ENCODE data around the gene ACTA2. TPM values are rescaled to one million over a fixed set of nuclear protein-coding genes. Genes with fewer than 3 reads are reported as not detected.

Gene ACTA2
- total and polyA plus RNA-seq, 4 donors, result 13.2 to 182 (median 73.6) TPM

- TF ChIP-seq HNF4A (conservative IDR thresholded peaks at IDR 0.05), result no peak
- TF ChIP-seq FOXA1 (IDR thresholded peaks at IDR 0.05), result no peak
- TF ChIP-seq ZBTB33 (IDR thresholded peaks at IDR 0.05), result no peak
- no peak for TF ChIP-seq GABPA (IDR thresholded peaks at IDR 0.05 in 1 of 2, conservative IDR thresholded peaks at IDR 0.05 in 1 of 2)
- TF ChIP-seq REST (IDR thresholded peaks at IDR 0.05), result no peak
- TF ChIP-seq NR2F2 (IDR thresholded peaks at IDR 0.05), result no peak
- no peak for TF ChIP-seq RXRA (IDR thresholded peaks at IDR 0.05)
- TF ChIP-seq JUND (IDR thresholded peaks at IDR 0.05), result no peak
- no peak for TF ChIP-seq FOXA2 (IDR thresholded peaks at IDR 0.05)
- TF ChIP-seq ATF3 (IDR thresholded peaks at IDR 0.05), result no peak
- TF ChIP-seq EGR1 (IDR thresholded peaks at IDR 0.05; ENCODE audit: low read depth in 2 of 2), result no peak
- no peaks in the 10 kb centered on the region for H3K27me3 ChIP-seq (ENCODE audit: control insufficient read depth in 4 of 4, insufficient read depth in 4 of 4, low read length in 3 of 4)
- no peaks in the 10 kb centered on the region for H3K4me1 ChIP-seq (ENCODE audit: control insufficient read depth in 4 of 4, insufficient read depth in 4 of 4, low read length in 3 of 4)
- WGBS, result 86% methylated on average over 1 of the region's 1 CpG
- no peaks in the 10 kb centered on the region for H3K36me3 ChIP-seq (ENCODE audit: control insufficient read depth in 4 of 4, insufficient read depth in 3 of 4, low read depth in 1 of 4, low read length in 3 of 4)
- H3K4me3 ChIP-seq (ENCODE audit: low read depth in 1 of 3, low read length in 3 of 3), result no peak overlapping the region
- no peak overlapping the region for H3K9ac ChIP-seq (ENCODE audit: low read depth in 1 of 2, low read length in 2 of 2)
- H3K9me3 ChIP-seq (ENCODE audit: control insufficient read depth in 4 of 4, low read length in 3 of 4), result no peaks in the 10 kb centered on the region
- no peak overlapping the region for H3K27ac ChIP-seq (ENCODE audit: low read depth in 1 of 2, low read length in 2 of 2)
- DNase-seq (ENCODE audit: low spot score), result no peak
These were observed 11.8 kb upstream of the ACTA2 start for GRCh38 chr10:88964360-88964759.

GRCh38 chr10:88963318-88963717 lies 10.7 kb upstream of the ACTA2 start:
- Histone ChIP-seq H3K36me3 (ENCODE audit: control insufficient read depth in 4 of 4, insufficient read depth in 3 of 4, low read depth in 1 of 4, low read length in 3 of 4) (no peaks in the 10 kb centered on the region), H3K27ac (ENCODE audit: low read depth in 1 of 2, low read length in 2 of 2) (no peak overlapping the region), H3K4me1 (ENCODE audit: control insufficient read depth in 4 of 4, insufficient read depth in 4 of 4, low read length in 3 of 4) (no peaks in the 10 kb centered on the region), H3K4me3 (ENCODE audit: low read depth in 1 of 3, low read length in 3 of 3) (no peak overlapping the region), H3K9me3 (ENCODE audit: control insufficient read depth in 4 of 4, low read length in 3 of 4) (no peaks in the 10 kb centered on the region), H3K27me3 (ENCODE audit: control insufficient read depth in 4 of 4, insufficient read depth in 4 of 4, low read length in 3 of 4) (no peaks in the 10 kb centered on the region), H3K9ac (ENCODE audit: low read depth in 1 of 2, low read length in 2 of 2) (no peak overlapping the region)
- WGBS, result 93% methylated on average over 2 of the region's 2 CpGs
- no peak for DNase-seq (ENCODE audit: low spot score)
- no peak for TF ChIP-seq FOXA1 (IDR thresholded peaks at IDR 0.05)
- TF ChIP-seq CTCF (IDR thresholded peaks at IDR 0.05; ENCODE audit: low read depth, low read length, missing input control), result no peak
- no peak for TF ChIP-seq HNF4G (IDR thresholded peaks at IDR 0.05)
- no peak for TF ChIP-seq YY1 (IDR thresholded peaks at IDR 0.05)
- TF ChIP-seq ZBTB33 (IDR thresholded peaks at IDR 0.05), result no peak
- TF ChIP-seq REST (IDR thresholded peaks at IDR 0.05), result no peak
- TF ChIP-seq TAF1 (conservative IDR thresholded peaks at IDR 0.05), result no peak
- TF ChIP-seq SP1 (IDR thresholded peaks at IDR 0.05), result no peak
- TF ChIP-seq NR2F2 (IDR thresholded peaks at IDR 0.05), result no peak
- no peak for TF ChIP-seq JUND (IDR thresholded peaks at IDR 0.05)
- no peak for TF ChIP-seq FOXA2 (IDR thresholded peaks at IDR 0.05)
